ENCODE measurements around the gene NCAM1.

The NCAM1 gene

GRCh38 chr11:112971195-112971594 lies 10.0 kb downstream of the NCAM1 start:
- TF ChIP-seq CTCF (IDR thresholded peaks at IDR 0.05) = no peak
- H3K4me1 ChIP-seq (ENCODE audit: control insufficient read depth in 1 of 2, insufficient read depth in 1 of 2, low read depth in 1 of 2, low read length in 1 of 2) = no peaks in the 10 kb centered on the region
- no peak overlapping the region for H3K27ac ChIP-seq
- no peak overlapping the region for H3K4me3 ChIP-seq (ENCODE audit: low read depth in 1 of 2, low read length in 1 of 2)
- peaks cover 50% of the 10 kb centered on the region for H3K27me3 ChIP-seq
- no peaks in the 10 kb centered on the region for H3K9me3 ChIP-seq
- H3K36me3 ChIP-seq = no peaks in the 10 kb centered on the region

- TF ChIP-seq CTCF (IDR thresholded peaks at IDR 0.05) = no peak
- no peak overlapping the region for H3K4me3 ChIP-seq (ENCODE audit: low read depth in 1 of 2, low read length in 1 of 2)
- H3K27ac ChIP-seq = no peak overlapping the region
- H3K9me3 ChIP-seq = no peaks in the 10 kb centered on the region
- peaks cover 44% of the 10 kb centered on the region for H3K27me3 ChIP-seq
- H3K4me1 ChIP-seq (ENCODE audit: control insufficient read depth in 1 of 2, insufficient read depth in 1 of 2, low read depth in 1 of 2, low read length in 1 of 2) = no peaks in the 10 kb centered on the region
- H3K36me3 ChIP-seq = no peaks in the 10 kb centered on the region
These were observed 10.6 kb downstream of the NCAM1 start for GRCh38 chr11:112971827-112972226.

GRCh38 chr11:112972399-112973145 lies 11.4 kb downstream of the NCAM1 start:
- no peaks in the 10 kb centered on the region for H3K36me3 ChIP-seq
- no peaks in the 10 kb centered on the region for H3K9me3 ChIP-seq
- peaks cover 0 to under 1% of the 10 kb centered on the region in 2 experiments for H3K4me1 ChIP-seq (ENCODE audit: control insufficient read depth in 1 of 2, insufficient read depth in 1 of 2, low read depth in 1 of 2, low read length in 1 of 2)
- peaks cover 37% of the 10 kb centered on the region for H3K27me3 ChIP-seq
- no peak overlapping the region for H3K4me3 ChIP-seq (ENCODE audit: low read depth in 1 of 2, low read length in 1 of 2)
- no peak for TF ChIP-seq CTCF (IDR thresholded peaks at IDR 0.05)
- no peak overlapping the region for H3K27ac ChIP-seq

GRCh38 chr11:112975051-112975450 lies 13.8 kb downstream of the NCAM1 start:
- Histone ChIP-seq H3K4me1 (ENCODE audit: control insufficient read depth in 1 of 2, insufficient read depth in 1 of 2, low read depth in 1 of 2, low read length in 1 of 2) (peaks cover 5 to 6% of the 10 kb centered on the region in 2 experiments), H3K27ac (no peak overlapping the region), H3K9me3 (no peaks in the 10 kb centered on the region), H3K36me3 (no peaks in the 10 kb centered on the region), H3K4me3 (ENCODE audit: low read depth in 1 of 2, low read length in 1 of 2) (no peak overlapping the region), H3K27me3 (peaks cover 13% of the 10 kb centered on the region)
- TF ChIP-seq CTCF (IDR thresholded peaks at IDR 0.05) = no peak

GRCh38 chr11:112975493-112975892 lies 14.3 kb downstream of the NCAM1 start:
- Histone ChIP-seq H3K4me1 (ENCODE audit: control insufficient read depth in 1 of 2, insufficient read depth in 1 of 2, low read depth in 1 of 2, low read length in 1 of 2) (peaks cover 5 to 6% of the 10 kb centered on the region in 2 experiments), H3K4me3 (ENCODE audit: low read depth in 1 of 2, low read length in 1 of 2) (no peak overlapping the region), H3K27ac (no peak overlapping the region), H3K27me3 (peaks cover 8% of the 10 kb centered on the region), H3K9me3 (no peaks in the 10 kb centered on the region), H3K36me3 (no peaks in the 10 kb centered on the region)
- TF ChIP-seq CTCF (IDR thresholded peaks at IDR 0.05) = no peak
